ENCODE measurements around the gene MYT1.

Gene MYT1

DNA sequence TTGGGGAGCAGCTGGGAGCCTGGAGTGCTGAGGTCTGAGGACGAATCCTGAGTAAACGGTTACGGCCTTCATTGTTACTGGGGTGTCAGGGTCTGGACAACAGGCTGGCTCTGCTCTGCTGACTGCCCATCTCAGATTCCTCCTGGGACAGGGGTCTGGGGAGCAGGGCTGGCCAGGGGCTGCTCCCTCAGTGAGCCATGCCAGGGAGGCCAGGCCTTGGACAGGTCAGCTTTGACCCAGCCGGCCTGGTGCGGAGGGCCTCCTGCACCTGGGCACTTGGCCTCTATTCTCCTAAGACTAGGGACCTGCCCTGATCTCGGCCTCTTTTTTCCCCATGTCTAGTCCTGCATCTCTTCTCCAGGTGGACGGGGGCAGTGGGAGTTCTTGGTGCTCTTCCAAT, 44.9 kb downstream of the MYT1 start:
- intact Hi-C loops (cut with DNase I): no loop called here
- DNase-seq: peak in 1 of 10 donors; percentile 73

GRCh38 chr20:64210656-64211369, 46.6 kb downstream of the MYT1 start:
- no peak for DNase-seq
- intact Hi-C loops (cut with DNase I): no loop called here

DNA sequence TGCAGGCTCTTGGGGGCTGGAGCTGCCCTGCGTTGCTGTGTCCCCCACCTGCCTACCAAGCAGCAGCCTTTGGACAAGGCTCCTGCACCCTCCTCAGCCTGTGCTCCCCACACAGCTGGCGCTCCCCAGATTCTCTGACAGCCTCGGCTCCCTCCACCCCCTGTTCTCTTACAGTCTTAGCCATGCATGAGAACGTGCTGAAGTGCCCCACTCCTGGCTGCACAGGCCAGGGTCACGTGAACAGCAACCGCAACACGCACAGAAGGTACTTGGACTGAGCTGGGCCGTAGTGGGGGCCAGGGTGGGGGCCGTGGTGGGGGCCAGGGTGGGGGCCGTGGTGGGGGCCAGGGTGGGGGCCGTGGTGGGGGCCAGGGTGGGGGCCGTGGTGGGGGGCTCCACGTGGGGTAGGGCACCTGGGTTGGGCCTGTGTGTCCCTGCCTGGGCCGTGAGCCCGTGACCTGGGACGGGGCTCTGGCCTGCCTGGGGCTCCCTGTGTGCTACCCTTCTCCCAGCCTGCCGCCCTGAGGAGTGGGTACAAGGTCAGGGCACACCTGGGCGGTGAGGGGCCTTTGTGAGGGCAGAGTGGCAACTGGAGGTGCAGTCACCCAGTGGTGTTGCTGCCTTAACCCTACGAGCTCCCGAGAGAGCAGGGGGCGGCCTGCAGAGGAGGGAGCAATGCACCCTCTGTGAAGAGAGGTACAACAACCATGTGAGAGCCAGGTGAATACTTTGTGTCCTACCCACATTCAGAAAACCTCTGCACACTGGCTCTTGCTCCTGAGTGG, 47.8 kb downstream of the MYT1 start:
- intact Hi-C loops (cut with DNase I): no loop called here
- DNase-seq: peak in 1 of 10 donors; percentile 71

GRCh38 chr20:64212755-64213154, 48.5 kb downstream of the MYT1 start:
- intact Hi-C loops (cut with DNase I): no loop called here
- peak in 1 of 10 donors; percentile 83 for DNase-seq

DNA sequence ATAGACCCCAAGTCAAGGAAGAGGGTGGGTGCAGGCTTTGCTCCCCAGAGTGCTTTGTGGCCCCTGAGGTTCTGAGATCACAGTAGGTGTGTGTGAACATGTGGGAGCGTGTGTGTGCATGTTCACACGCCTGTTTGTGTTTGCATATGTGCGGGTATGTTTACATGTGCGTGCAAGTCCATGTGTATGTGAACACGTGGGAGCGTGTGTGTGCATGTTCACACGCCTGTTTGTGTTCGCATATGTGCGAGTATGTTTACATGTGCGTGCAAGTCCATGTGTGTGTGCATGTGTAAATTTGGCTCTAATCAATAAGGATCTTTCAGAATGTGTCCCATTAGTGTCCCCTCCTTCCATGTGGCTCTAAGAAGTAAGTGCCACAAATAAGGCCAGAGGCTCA, 49.9 kb downstream of the MYT1 start:
- intact Hi-C loops (cut with DNase I): no loop called here
- no peak for DNase-seq

GRCh38 chr20:64214952-64215351, 50.7 kb downstream of the MYT1 start:
- DNase-seq: no peak
- intact Hi-C loops (cut with DNase I): no loop called here

DNA sequence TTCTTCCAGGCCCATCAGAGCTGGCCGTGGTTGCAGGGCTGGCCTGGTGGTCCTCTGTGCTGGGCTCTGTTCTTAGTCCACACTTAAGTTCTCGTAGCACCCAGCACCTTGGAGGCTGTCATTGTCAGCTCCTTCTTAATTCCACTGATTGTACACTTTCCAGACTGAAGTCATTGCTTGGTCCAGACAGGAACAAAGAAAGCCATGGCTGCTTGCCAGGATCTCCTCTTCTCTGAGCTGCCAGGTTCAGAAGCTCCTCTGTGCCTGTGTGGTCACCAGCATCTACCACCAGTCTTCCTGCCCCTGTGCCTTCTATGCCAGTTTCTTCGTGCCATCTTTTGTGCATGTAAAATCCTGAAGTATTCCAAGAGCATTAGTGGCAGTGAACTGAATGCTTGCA, 51.8 kb downstream of the MYT1 start:
- DNase-seq: no peak
- intact Hi-C loops (cut with DNase I): no loop called here

DNA sequence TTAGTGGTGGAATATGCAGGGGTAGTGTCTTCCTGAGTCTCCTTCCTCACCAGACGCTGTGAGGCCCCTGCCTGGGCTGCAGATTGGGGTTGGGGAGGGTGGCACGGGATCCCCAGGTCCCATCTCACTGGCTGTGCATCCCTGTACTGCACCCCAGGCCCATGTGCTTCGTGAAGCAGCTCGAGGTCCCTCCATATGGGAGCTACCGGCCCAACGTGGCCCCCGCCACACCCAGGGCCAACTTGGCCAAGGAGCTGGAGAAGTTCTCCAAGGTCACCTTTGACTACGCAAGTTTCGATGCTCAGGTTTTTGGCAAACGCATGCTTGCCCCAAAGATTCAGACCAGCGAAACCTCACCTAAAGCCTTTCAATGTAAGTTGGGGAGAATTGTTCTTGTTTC, 52.7 kb downstream of the MYT1 start:
- peak in 1 of 10 donors; percentile 83 for DNase-seq
- intact Hi-C loops (cut with DNase I): no loop called here

GRCh38 chr20:64217539-64218221, 53.4 kb downstream of the MYT1 start:
- intact Hi-C loops (cut with DNase I): no loop called here
- DNase-seq: peak in 1 of 10 donors; percentile 75

DNA sequence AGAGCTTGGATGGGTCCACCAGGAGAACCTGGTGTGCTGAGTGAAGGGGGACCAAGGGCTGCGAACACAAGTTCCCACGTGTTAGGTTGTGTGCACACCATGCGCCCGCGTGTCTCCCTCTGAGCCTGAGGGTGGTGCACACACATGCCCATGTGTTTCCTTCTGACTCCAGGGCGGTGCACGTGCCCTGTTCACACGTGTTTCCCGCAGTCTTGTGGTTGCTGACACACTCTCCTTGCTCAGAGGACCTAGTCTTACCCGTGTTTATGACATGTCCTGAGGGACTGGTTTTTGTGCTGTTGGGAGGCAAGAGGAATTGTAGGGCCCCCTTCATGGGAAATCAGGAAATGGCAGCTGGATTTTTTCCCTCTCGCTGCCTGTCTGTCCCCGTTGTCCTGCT, 55.0 kb downstream of the MYT1 start:
- intact Hi-C loops (cut with DNase I): no loop called here
- DNase-seq: no peak

- intact Hi-C loops (cut with DNase I): no loop called here
- no peak for DNase-seq
Observed at GRCh38 chr20:64219730-64220129, 55.5 kb downstream of the MYT1 start.

- intact Hi-C loops (cut with DNase I): no loop called here
- no peak for DNase-seq
Observed at GRCh38 chr20:64220420-64220819, 56.2 kb downstream of the MYT1 start.

GRCh38 chr20:64220891-64221527, 56.8 kb downstream of the MYT1 start:
- intact Hi-C loops (cut with DNase I): no loop called here
- no peak for DNase-seq

DNA sequence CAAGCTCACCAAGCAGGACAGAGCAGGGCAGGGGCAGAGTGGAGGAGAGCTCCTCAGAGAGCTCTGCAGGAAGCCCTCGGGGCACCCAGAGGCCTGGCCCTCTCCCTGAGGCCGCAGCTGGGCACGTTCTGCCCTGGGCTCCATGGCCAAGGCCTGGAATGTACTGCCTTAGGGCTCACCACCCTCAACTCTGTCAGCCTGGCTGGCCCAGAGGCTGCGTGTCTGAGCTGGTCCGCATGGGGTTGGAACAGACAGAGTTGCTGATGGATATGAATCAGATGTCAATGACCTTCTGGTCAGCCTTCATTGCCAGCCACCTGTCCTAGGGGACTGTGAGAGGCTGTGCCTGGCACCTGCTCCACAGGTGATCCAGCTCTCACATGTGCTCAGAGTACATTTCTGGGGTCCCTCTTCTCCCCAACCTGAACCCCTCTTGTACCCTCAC, 58.1 kb downstream of the MYT1 start:
- DNase-seq: no peak
- intact Hi-C loops (cut with DNase I): no loop called here

DNA sequence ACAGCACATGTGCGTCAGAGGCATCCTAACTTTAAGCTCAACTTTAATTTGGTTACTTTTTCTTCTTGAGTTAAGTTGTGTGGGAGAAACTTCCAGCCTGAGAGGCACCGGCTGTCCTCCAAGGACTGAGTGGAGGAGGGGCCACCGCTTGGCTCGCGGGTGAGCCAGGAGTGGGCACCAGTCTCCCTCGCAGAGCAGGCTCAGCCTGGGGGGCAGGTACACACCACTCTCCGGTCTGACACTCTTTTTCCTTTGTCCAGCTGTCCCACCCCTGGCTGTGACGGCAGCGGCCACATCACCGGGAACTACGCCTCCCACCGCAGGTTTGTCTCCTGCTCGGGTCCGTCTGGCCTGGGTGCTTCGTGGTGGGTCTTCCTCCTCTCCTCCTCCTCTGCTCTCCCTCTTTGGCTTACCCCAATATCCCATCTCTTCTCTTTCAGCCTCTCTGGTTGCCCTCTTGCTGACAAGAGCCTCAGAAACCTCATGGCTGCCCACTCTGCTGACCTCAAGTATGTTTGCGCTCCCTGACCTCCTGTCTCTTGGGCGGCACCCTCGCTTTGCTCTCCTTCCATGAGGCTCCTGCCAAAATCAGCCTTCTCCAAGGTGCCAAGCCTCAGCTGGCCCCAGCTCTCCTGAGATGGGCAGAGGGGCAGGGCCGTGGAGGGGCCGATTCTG, 58.7 kb downstream of the MYT1 start:
- DNase-seq: peak in 1 of 10 donors; percentile 27
- intact Hi-C loops (cut with DNase I): no loop called here

GRCh38 chr20:64223526-64224067, 59.3 kb downstream of the MYT1 start:
- DNase-seq: peak in 4 of 10 donors; percentile 20 to 91 (median 60)
- intact Hi-C loops (cut with DNase I): no loop called here

DNA sequence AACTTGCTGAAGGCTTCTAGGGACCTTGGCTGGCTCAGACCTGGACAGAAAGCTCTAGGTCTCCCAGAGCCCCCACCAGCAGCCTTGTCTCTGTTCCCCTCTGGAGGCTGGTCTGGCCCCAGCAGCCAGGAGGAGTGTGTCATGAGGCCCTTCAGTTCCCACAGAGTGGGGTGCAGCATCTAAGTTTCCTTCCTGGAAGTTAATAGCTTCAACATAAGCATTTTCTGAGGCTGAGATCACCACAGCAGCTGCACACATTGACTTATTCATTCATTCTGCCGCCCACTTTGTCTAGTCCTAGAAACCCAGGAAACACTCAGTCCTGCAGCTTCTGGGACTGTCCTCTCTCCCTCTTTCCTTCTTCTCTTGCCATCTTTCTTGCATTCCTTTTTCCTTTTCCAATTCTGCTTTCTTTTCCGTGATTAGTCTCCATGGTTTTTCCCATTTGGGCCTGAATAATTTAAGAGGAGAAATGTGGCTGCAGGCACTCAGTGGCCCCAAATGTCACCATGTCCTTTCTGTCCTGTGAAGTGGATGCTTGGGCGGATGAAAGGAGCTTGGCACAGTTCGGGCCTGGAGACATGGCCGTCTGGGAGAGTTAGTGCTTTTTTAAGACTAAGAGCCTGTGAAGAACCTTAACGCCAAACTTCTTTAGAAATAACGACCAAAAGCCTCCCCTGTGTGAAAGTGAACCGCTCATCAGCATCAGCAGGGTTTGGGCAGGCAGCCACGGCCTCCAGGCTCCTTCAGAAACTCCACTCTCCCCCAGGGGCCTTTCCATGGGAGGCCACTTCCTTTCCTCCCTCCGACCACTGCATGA, 60.3 kb downstream of the MYT1 start:
- peak in 1 of 10 donors; percentile 35 for DNase-seq
- intact Hi-C loops (cut with DNase I): no loop called here

DNA sequence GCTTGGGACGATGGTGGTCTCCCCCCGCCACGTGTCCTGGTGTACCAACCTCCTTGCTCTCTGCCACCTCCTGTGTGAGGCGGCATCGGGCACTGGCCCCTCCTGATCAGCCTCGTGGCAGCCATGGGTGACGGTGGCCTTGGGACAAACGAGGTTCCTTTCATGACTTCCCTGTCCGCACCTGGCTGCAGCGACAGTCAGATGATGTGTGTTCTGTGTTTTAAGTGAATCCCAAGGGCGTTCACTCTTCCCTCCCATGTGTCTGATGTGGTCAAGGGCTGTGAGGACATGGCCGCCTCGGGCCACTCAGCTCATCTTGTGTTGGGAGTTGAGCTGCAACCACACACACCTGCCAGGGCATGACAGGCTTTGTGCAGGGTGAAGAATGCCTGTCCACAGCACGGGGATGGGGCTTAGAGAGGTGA, 60.9 kb downstream of the MYT1 start:
- intact Hi-C loops (cut with DNase I): no loop called here
- DNase-seq: peak in 1 of 10 donors; percentile 44
